ENCODE results near the gene GALNTL6.

GRCh38 chr4:171919314-171919713 is 106.1 kb downstream of the GALNTL6 start:
- no peak for TF ChIP-seq ZNF274 (IDR thresholded peaks at IDR 0.05; ENCODE audit: low read depth, low read length)
- no peak for TF ChIP-seq SUZ12 (IDR thresholded peaks at IDR 0.05; ENCODE audit: extremely low read depth, insufficient read depth, insufficient read length)
